22Rv1 (cell line): ENCODE measurements around the gene ANKRD35.
A peak's percentile ranks its signal among the peaks of the same experiment; 100 is the strongest.
"Not testable (repeated sequence)": the region's sequence is repeated elsewhere in the genome, so short reads cannot be mapped to it uniquely, and the experiment has no call there.

Experiments
- H3K27ac ChIP-seq: fragments of 450-650 bp; 2 replicates; pipeline ENCODE4 v1.5.1; 2017
- ZFX ChIP-seq: fragments of 450-650 bp; IDR thresholded peaks from 2 replicates; pipeline ENCODE4 v1.6.1; 2017; ENCODE audit warnings: antibody characterized with exemption, borderline replicate concordance
- TF ChIP-seq, protein P1 (sequence below): fragments of 450-650 bp; IDR thresholded peaks from 2 replicates; pipeline ENCODE4 v1.5.1; 2017; ENCODE audit warnings: mild to moderate bottlenecking

The ANKRD35 gene, protein sequence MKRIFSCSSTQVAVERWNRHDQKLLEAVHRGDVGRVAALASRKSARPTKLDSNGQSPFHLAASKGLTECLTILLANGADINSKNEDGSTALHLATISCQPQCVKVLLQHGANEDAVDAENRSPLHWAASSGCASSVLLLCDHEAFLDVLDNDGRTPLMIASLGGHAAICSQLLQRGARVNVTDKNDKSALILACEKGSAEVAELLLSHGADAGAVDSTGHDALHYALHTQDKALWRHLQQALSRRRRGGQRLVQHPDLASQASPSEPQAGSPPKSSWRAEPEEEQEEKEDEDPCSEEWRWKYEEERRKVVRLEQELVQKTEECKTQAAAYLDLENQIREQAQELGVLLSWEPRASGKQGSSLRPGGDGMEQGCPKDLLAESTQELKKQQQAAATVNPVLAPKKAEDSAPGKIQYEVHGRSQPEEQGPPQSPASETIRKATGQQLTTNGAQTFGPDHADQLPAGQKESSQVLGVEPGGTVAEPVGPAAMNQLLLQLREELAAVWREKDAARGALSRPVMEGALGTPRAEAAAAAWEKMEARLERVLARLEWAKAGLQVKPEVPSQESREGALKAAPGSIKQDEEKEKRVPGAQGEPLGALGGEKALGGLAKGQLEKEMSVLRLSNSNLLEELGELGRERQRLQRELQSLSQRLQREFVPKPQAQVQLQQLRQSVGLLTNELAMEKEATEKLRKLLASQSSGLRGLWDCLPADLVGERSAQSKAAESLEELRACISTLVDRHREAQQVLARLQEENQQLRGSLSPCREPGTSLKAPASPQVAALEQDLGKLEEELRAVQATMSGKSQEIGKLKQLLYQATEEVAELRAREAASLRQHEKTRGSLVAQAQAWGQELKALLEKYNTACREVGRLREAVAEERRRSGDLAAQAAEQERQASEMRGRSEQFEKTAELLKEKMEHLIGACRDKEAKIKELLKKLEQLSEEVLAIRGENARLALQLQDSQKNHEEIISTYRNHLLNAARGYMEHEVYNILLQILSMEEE

DNA sequence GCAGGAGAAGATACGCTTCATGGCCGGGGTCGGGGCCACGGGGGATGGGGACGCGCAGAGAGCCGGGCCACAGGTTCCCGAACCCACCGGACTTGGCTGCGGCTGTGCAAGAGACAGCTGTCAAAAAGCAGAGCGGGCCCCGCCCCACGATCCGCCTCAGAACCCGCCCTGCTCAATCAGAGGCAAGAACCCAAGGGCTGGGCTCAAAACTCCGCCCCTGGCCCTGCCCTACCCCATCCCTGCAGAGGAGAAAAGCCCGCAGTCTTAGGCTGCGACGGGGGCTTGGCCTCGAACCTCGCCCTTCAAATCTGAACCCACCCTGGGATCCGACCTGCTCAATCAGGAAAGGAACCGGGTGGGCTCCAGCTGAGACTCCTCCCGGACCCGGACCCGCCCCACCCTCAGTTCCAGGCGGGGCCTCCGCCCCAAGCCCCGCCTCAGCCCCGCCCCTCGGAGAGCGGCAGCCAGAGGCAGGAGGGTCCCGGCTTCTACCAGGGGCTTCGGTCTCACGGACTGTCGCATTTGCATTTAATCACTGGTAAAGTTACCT, at the start of gene ANKRD35:
Gene ANKRD35 (minus strand): TSS at position 129 of the 550 bp plus-strand sequence. CDS start 108 bp downstream, at position 21.
- TF ChIP-seq ZFX = no peak
- TF ChIP-seq, protein P1, sequence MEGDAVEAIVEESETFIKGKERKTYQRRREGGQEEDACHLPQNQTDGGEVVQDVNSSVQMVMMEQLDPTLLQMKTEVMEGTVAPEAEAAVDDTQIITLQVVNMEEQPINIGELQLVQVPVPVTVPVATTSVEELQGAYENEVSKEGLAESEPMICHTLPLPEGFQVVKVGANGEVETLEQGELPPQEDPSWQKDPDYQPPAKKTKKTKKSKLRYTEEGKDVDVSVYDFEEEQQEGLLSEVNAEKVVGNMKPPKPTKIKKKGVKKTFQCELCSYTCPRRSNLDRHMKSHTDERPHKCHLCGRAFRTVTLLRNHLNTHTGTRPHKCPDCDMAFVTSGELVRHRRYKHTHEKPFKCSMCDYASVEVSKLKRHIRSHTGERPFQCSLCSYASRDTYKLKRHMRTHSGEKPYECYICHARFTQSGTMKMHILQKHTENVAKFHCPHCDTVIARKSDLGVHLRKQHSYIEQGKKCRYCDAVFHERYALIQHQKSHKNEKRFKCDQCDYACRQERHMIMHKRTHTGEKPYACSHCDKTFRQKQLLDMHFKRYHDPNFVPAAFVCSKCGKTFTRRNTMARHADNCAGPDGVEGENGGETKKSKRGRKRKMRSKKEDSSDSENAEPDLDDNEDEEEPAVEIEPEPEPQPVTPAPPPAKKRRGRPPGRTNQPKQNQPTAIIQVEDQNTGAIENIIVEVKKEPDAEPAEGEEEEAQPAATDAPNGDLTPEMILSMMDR = no peak
- no peak within 1 kb of the TSS for H3K27ac ChIP-seq

DNA sequence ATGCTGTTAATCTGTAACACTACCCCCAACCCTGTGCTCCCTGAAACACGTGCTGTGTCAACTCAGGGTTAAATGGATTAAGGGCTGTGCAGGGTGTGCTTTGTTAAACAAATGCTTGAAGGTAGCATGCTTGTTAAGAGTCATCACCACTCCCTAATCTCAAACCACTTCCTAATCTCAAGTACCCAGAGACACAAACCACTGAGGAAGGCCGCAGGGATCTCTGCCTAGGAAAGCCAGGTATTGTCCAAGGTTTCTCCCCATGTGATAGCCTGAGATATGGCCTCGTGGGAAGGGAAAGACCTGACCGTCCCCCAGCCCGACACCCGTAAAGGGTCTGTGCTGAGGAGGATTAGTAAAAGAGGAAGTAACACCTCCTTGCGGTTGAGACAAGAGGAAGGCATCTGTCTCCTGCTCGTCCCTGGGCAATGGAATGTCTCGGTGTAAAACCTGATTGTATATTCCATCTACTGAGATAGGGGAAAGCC, 46.9 kb upstream of the ANKRD35 start:
- not testable (repeated sequence) for H3K27ac ChIP-seq

GRCh38 chr1:145927916-145928643, 42.4 kb upstream of the ANKRD35 start:
- peak overlapping the region; percentile 92 for H3K27ac ChIP-seq
- TF ChIP-seq, protein P1 = no peak
- no peak for TF ChIP-seq ZFX

GRCh38 chr1:145927063-145927886, 41.6 kb upstream of the ANKRD35 start, which contains the start of gene RBM8A:
Gene RBM8A, minus strand, starts transcription at chr1:145927484. Its CDS starts 58 bp downstream, at chr1:145927426.
- peak within 1 kb of the TSS; percentile 92 for H3K27ac ChIP-seq
- TF ChIP-seq, protein P1 = peak; percentile 93
- no peak for TF ChIP-seq ZFX

DNA sequence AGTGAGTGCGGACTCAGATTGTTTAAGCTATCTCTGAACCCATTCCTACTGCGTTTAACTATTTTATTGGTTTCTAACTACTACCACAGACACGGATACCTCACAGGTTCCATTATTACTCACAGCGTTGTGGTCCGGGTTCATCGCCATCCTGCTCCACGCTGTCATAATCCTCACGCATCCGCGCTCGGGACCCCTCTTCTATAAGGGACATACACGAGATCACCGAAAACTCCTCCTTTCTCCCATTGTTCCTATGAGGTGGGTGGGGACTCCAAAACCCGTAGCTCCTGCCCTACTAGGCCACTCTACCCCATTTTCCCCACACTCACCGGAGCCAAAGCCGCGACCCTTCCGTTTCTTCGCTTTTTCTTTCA, 41.0 kb upstream of the ANKRD35 start:
- TF ChIP-seq, protein P1 = no peak
- TF ChIP-seq ZFX = no peak
- H3K27ac ChIP-seq = peak overlapping the region; percentile 92

GRCh38 chr1:145922266-145922665, 36.6 kb upstream of the ANKRD35 start:
- H3K27ac ChIP-seq = peak overlapping the region; percentile 25

DNA sequence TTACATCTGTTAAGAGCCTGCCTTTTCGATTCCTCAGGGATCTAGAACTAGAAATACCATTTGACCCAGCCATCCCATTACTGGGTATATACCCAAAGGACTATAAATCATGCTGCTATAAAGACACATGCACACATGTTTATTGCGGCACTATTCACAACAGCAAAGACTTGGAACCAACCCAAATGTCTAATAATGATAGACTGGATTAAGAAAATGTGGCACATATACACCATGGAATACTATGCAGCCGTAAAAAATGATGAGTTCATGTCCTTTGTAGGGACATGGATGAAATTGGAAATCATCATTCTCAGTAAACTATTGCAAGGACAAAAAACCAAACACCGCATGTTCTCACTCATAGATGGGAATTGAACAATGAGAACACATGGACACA, 34.6 kb upstream of the ANKRD35 start:
- H3K27ac ChIP-seq = peak overlapping the region; percentile 96

More at GRCh38 chr1:145922266-145922665, 36.6 kb upstream of the ANKRD35 start:
- TF ChIP-seq, protein P1 = no peak
